Measurements from ENCODE around the gene RAD23A.

The RAD23A gene

GRCh38 chr19:12974301-12975220 lies 28.9 kb downstream of the RAD23A start (continued):
- TF ChIP-seq IKZF3 (tag by site-specific recombination; IDR thresholded peaks at IDR 0.05) (no peak), ZNF692 (tag by site-specific recombination; IDR thresholded peaks at IDR 0.05) (peak; percentile 67; the same call in 1 of the 2 replicates), ZFP69B (tag by site-specific recombination; IDR thresholded peaks at IDR 0.05) (0 out of 2 replicates have a peak, but pooled peaks have one; percentile 39), ZNF624 (tag by site-specific recombination; IDR thresholded peaks at IDR 0.05) (no peak), ZNF629 (tag by site-specific recombination; IDR thresholded peaks at IDR 0.05) (peak; percentile 63; the same call in 1 of the 2 replicates), SP3 (tag by site-specific recombination; IDR thresholded peaks at IDR 0.05) (0 out of 2 replicates have a peak, but pooled peaks have one; percentile 14), ZNF501 (tag by site-specific recombination; IDR thresholded peaks at IDR 0.05) (no peak), ZNF10 (tag by site-specific recombination; IDR thresholded peaks at IDR 0.05) (no peak), ZNF558 (tag by site-specific recombination; IDR thresholded peaks at IDR 0.05) (no peak), ATF2 (tag by site-specific recombination; IDR thresholded peaks at IDR 0.05; ENCODE audit: low read depth) (peak; percentile 36; the same call in 1 of the 2 replicates), ZNF449 (tag by site-specific recombination; IDR thresholded peaks at IDR 0.05) (no peak), ZNF335 (tag by site-specific recombination; conservative IDR thresholded peaks at IDR 0.05) (peak; percentile 96), FEZF1 (tag by site-specific recombination; IDR thresholded peaks at IDR 0.05) (no peak), ZNF26 (tag by site-specific recombination; IDR thresholded peaks at IDR 0.05) (no peak), ZFHX2 (tag by site-specific recombination; conservative IDR thresholded peaks at IDR 0.05) (0 out of 2 replicates have a peak, but pooled peaks have one; percentile 17), ZNF202 (tag by site-specific recombination; IDR thresholded peaks at IDR 0.05; ENCODE audit: borderline replicate concordance) (no peak), ZNF621 (tag by site-specific recombination; IDR thresholded peaks at IDR 0.05) (no peak), MEIS1 (CRISPR knock-in tag; IDR thresholded peaks at IDR 0.05; ENCODE audit: borderline replicate concordance) (no peak), SALL2 (tag by site-specific recombination; IDR thresholded peaks at IDR 0.05; ENCODE audit: borderline replicate concordance) (no peak), ZNF529 (tag by site-specific recombination; IDR thresholded peaks at IDR 0.05; ENCODE audit: insufficient replicate concordance) (no peak), PRDM4 (tag by site-specific recombination; IDR thresholded peaks at IDR 0.05) (no peak)
- TF ChIP-seq, protein P1, sequence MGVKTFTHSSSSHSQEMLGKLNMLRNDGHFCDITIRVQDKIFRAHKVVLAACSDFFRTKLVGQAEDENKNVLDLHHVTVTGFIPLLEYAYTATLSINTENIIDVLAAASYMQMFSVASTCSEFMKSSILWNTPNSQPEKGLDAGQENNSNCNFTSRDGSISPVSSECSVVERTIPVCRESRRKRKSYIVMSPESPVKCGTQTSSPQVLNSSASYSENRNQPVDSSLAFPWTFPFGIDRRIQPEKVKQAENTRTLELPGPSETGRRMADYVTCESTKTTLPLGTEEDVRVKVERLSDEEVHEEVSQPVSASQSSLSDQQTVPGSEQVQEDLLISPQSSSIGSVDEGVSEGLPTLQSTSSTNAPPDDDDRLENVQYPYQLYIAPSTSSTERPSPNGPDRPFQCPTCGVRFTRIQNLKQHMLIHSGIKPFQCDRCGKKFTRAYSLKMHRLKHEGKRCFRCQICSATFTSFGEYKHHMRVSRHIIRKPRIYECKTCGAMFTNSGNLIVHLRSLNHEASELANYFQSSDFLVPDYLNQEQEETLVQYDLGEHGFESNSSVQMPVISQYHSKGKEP (tag by site-specific recombination; IDR thresholded peaks at IDR 0.05), result no peak
- TF ChIP-seq, protein P2, sequence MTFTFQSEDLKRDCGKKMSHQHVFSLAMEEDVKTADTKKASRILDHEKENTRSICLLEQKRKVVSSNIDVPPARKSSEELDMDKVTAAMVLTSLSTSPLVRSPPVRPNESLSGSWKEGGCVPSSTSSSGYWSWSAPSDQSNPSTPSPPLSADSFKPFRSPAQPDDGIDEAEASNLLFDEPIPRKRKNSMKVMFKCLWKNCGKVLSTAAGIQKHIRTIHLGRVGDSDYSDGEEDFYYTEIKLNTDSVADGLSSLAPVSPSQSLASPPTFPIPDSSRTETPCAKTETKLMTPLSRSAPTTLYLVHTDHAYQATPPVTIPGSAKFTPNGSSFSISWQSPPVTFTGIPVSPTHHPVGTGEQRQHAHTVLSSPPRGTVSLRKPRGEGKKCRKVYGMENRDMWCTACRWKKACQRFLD (tag by site-specific recombination; IDR thresholded peaks at IDR 0.05), result no peak

Measured in HEK293 (cell line).